WERI-Rb-1 (cell line): ENCODE results near the gene RETREG2.

Experiments
- DNase-seq: peaks from one replicate; pipeline ENCODE4 v3.0.0-alpha.2; 2020
- H3K27ac ChIP-seq: fragments of 250-450 bp; sonication (Bioruptor Pico); 2 replicates; pipeline ENCODE4 v1.5.1; 2020; ENCODE audit warnings: mild to moderate bottlenecking, moderate library complexity
- H3K27me3 ChIP-seq: fragments of 250-450 bp; sonication (Bioruptor Pico); 2 replicates; pipeline ENCODE4 v1.5.1; 2021; ENCODE audit warnings: mild to moderate bottlenecking, low read depth, moderate library complexity; ENCODE audit not compliant: insufficient read depth, severe bottlenecking
- H3K36me3 ChIP-seq: fragments of 250-450 bp; sonication (Bioruptor Pico); 2 replicates; pipeline ENCODE4 v1.5.1; 2020; ENCODE audit warnings: mild to moderate bottlenecking, moderate library complexity
- H3K4me3 ChIP-seq: 2 replicates; pipeline ENCODE4 v1.5.1; 2011; ENCODE audit warnings: low read depth, mild to moderate bottlenecking, control low read depth, low read length
- H3K9me3 ChIP-seq: fragments of 250-450 bp; sonication (Bioruptor Pico); 2 replicates; pipeline ENCODE4 v1.5.1; 2021; ENCODE audit warnings: mild to moderate bottlenecking, moderate library complexity; ENCODE audit not compliant: severe bottlenecking
- TF ChIP-seq, protein P1 (sequence below): IDR thresholded peaks from 2 replicates; pipeline ENCODE4 v1.5.1; 2011; ENCODE audit warnings: low read depth, mild to moderate bottlenecking, control low read depth, inconsistent platforms, low read length

The RETREG2 gene

DNA sequence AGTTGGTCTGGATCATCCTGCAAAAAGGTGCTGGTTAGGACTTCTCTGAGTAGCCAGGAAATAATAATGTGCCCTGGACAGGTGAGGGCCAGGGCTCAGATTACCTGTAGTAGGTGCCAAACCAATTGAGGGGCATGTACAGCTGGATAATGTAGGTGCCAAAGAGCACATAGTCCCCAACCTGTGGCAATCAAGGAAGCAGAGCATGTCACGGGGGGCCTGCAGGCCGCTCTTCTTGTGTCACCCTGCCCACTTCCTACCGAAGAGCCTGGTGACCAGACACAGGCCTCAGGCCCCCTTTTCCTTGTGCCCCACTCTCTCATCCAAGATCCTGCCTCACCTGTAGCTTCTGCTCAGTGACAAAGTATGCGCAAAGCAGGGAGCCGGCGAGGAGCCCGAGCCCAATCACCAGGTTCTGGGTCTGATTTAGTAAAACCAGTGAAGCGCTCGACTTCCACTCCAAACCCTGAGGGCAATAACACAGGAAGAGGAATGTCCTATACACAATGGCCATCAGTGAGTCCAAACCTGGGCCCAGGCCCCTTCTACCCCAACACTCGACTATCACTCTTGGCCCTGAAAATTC, 35.5 kb downstream of the RETREG2 start:
- TF ChIP-seq, protein P1, sequence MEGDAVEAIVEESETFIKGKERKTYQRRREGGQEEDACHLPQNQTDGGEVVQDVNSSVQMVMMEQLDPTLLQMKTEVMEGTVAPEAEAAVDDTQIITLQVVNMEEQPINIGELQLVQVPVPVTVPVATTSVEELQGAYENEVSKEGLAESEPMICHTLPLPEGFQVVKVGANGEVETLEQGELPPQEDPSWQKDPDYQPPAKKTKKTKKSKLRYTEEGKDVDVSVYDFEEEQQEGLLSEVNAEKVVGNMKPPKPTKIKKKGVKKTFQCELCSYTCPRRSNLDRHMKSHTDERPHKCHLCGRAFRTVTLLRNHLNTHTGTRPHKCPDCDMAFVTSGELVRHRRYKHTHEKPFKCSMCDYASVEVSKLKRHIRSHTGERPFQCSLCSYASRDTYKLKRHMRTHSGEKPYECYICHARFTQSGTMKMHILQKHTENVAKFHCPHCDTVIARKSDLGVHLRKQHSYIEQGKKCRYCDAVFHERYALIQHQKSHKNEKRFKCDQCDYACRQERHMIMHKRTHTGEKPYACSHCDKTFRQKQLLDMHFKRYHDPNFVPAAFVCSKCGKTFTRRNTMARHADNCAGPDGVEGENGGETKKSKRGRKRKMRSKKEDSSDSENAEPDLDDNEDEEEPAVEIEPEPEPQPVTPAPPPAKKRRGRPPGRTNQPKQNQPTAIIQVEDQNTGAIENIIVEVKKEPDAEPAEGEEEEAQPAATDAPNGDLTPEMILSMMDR: no peak
- no peak overlapping the region for H3K27ac ChIP-seq
- H3K27me3 ChIP-seq: no peaks in the 10 kb centered on the region
- H3K9me3 ChIP-seq: no peaks in the 10 kb centered on the region
- DNase-seq: no peak
- peaks cover 83% of the 10 kb centered on the region for H3K36me3 ChIP-seq
- no peak overlapping the region for H3K4me3 ChIP-seq

DNA sequence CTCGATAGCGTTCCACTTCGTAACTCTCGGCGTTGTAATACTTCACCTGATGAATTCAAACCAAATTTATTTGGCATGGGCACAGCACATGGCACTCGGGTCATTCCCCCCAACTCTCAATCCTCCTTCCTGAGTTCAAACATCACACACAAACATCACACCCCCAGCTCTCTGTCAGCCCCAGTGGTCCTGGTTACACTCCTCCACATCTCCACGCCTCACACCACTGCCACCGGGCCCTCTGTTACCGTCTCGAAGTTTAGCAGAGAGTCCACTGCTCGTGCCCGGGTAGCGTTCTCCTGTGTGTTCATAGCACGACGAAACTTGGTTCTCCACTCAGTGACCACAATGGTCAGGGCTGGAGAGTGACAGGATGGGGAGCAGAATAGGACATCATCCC, 36.1 kb downstream of the RETREG2 start:
- Histone ChIP-seq H3K4me3 (no peak overlapping the region), H3K36me3 (peaks cover 77% of the 10 kb centered on the region), H3K27ac (no peak overlapping the region), H3K9me3 (no peaks in the 10 kb centered on the region), H3K27me3 (no peaks in the 10 kb centered on the region)
- TF ChIP-seq, protein P1: no peak
- DNase-seq: no peak

DNA sequence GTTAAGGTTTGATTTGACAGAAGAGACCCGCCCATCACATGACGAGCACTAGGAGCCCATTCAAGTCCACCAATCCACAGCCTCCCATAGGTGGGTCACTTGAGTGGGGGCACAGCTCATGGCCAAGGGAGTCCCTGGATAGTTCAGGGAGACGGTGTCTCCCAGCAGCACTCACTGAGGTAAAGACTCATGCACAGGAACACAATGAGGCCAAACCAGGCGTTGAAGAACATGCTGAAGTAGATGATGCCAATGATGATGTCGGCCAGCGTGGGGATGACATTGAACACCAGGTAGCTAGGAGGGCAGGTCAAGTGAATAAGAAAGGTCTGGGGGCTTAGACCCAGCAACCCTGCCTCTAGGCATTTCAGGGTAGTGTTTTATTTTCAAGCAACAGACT, 36.7 kb downstream of the RETREG2 start:
- Histone ChIP-seq H3K36me3 (peaks cover 75% of the 10 kb centered on the region), H3K4me3 (no peak overlapping the region), H3K27ac (no peak overlapping the region), H3K9me3 (no peaks in the 10 kb centered on the region), H3K27me3 (no peaks in the 10 kb centered on the region)
- DNase-seq: no peak
- TF ChIP-seq, protein P1: no peak

DNA sequence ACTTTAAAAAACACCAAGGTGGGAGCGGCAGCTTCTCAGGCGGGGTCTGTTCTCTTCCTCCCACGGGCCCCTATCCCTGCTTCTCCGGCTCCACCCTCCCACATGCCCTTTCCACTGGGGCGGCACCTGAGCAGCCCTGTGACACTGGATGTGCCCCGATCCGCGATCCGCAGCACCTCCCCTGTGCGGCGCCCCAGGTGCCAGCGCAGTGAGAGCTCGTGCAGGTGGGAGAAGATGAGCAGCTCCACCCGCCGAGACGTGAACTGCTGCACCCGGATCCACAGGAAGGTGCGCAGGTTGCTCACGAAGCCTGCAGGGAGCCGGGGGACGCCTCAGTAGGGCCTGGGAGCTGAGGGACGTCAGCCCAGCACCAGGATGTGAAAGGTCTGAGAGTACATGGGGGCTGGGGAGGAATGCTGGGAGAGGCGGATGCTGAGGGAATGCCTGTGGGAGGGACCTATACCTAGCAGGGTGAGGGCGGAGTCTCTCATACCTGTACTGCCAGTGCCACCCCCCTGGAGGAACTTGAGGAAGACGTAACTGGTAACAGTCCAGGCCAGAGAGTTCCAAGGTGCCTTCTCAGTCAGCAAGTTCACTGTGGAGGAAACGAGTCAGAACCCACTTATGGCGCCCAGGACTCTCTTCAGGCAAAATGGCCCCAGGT, 37.9 kb downstream of the RETREG2 start:
- no peak for DNase-seq
- Histone ChIP-seq H3K27ac (no peak overlapping the region; the same call in 1 of the 2 replicates), H3K4me3 (no peak overlapping the region), H3K27me3 (no peaks in the 10 kb centered on the region), H3K9me3 (no peaks in the 10 kb centered on the region), H3K36me3 (peaks cover 74% of the 10 kb centered on the region)
- TF ChIP-seq, protein P1: no peak

DNA sequence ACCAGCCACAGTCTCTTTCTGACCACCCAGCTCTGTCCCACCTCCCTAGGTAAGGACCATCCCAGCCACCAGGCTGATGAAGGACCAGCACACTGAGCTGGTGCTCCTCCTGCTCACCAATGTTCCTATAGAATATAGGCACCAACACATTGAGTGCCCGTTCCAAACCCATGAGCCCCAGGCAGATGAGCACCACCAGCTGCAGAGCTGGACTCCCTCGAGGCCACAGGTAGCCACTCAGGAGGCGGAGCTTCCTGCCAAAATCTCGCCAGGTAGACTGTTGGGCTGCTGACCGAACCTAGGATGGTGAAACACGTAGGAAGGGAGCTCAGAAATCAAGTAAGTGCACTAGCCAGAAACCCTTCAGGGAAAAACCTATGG, 38.5 kb downstream of the RETREG2 start:
- Histone ChIP-seq H3K36me3 (peaks cover 76% of the 10 kb centered on the region), H3K27ac (no peak overlapping the region; the same call in 1 of the 2 replicates), H3K27me3 (no peaks in the 10 kb centered on the region), H3K4me3 (no peak overlapping the region), H3K9me3 (no peaks in the 10 kb centered on the region)
- TF ChIP-seq, protein P1: no peak
- no peak for DNase-seq
